ENCODE measurements around the gene MFAP5.

Gene MFAP5

DNA sequence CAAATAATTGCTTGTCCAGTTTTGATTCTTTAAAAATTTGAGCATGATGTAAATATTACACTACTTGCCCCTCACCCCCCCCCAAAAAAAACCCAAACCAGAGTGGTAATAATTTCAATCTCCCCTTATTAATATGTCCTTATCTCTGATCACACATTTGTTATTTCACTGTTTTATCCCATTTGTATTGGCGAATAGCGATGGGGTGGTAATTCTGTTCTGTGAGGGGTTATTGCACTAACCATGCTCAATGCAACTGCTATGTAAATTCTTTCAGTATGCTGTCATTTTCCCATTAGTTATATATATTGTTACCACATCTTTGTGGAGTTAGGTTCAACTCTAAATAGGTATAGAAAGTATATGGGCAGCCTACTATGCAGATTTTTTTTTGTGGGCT is 36.3 kb upstream of the MFAP5 start:
- TF ChIP-seq, protein P1, sequence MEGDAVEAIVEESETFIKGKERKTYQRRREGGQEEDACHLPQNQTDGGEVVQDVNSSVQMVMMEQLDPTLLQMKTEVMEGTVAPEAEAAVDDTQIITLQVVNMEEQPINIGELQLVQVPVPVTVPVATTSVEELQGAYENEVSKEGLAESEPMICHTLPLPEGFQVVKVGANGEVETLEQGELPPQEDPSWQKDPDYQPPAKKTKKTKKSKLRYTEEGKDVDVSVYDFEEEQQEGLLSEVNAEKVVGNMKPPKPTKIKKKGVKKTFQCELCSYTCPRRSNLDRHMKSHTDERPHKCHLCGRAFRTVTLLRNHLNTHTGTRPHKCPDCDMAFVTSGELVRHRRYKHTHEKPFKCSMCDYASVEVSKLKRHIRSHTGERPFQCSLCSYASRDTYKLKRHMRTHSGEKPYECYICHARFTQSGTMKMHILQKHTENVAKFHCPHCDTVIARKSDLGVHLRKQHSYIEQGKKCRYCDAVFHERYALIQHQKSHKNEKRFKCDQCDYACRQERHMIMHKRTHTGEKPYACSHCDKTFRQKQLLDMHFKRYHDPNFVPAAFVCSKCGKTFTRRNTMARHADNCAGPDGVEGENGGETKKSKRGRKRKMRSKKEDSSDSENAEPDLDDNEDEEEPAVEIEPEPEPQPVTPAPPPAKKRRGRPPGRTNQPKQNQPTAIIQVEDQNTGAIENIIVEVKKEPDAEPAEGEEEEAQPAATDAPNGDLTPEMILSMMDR (IDR thresholded peaks at IDR 0.05; ENCODE audit: unreplicated experiment in 3 of 3), result no peak
- H3K27ac Mint-ChIP-seq, result peak overlapping the region; percentile 43 to 80 (median 74)
- no peaks in the 10 kb centered on the region for H3K9me3 Mint-ChIP-seq
- H3K36me3 Mint-ChIP-seq (ENCODE audit: low read depth), result peaks cover 4% of the 10 kb centered on the region
- H3K4me1 Mint-ChIP-seq, result peaks cover 48% of the 10 kb centered on the region
- no peaks in the 10 kb centered on the region for H3K27me3 Mint-ChIP-seq (ENCODE audit: low read depth)
- H3K4me3 Mint-ChIP-seq, result peak overlapping the region; percentile 79 to 95 (median 92)

DNA sequence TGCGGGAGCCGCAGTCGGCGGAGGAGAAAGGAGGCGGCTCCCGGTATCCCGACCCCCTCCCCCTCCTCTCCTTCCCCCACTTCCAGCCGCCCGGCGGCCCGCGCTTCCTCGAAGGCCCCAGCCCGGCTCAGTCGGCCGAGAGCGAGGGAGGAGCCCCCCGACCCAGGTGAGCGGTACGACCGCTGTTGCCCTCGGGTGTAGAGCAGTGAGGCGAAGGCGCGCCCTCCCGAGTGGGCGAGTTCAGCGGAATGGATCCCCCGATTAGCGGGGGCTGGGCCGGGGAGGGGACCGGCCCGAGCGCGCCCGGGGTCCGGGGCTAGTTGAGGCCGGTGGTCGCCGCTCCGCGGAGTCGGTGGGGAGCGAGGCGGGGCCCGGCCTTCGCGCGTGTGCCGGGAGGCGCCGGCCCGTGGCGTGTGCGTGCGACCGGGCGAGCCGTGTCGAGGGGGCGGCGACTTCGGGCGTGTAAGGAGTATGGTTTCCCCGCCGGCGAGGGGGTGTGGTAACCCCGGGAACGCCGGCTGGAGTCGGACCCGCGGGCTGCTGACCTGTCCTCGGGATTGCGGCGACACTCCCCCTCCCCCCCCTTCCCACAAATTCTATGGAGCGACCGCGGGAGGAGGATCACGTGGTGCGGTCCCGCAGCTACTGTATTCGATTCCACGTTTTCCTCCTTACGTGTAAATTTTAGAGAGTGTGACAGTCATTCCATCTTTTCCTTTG is 35.7 kb upstream of the MFAP5 start:
- H3K36me3 Mint-ChIP-seq (ENCODE audit: low read depth), result peaks cover 4% of the 10 kb centered on the region
- peak overlapping the region; percentile 79 to 95 (median 92) for H3K4me3 Mint-ChIP-seq
- TF ChIP-seq, protein P1 (IDR thresholded peaks at IDR 0.05; ENCODE audit: unreplicated experiment in 3 of 3), result no peak
- peaks cover 48% of the 10 kb centered on the region for H3K4me1 Mint-ChIP-seq
- no peaks in the 10 kb centered on the region for H3K9me3 Mint-ChIP-seq
- H3K27me3 Mint-ChIP-seq (ENCODE audit: low read depth), result no peaks in the 10 kb centered on the region
- peak overlapping the region; percentile 84 to 96 (median 87) for H3K27ac Mint-ChIP-seq

DNA sequence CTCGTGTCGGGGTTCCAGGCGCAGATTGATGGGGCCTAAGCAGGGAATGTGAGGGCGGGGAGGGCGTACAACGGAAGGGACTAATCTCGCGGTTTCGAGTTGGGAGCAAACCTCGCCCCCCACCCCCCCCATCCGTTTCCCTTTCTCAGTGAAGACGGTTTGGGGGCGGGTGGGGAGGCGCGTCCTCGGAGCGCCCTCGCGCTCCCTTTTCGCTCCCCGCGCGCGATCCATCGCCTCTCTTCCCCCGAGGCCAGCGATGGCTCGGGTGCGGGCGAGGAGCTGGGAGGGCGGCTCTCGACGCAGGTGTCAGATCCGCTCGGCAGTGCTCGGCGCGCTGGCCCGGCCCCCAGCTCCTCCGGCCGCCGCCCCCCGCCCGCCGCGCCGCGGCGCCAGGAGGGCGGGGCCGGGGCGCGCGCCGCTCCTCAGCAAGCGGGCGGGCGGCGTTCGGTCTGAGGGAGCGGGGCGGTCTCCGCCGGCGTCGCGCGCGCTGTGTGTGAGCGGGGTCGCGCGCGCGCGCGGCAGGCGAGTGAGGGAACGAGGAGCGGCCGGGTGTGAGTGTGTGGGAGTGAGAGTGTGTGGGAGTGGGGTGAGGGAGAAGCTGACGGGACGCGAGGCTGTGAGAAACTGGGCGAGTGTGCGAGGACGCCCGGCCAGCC is 35.0 kb upstream of the MFAP5 start, which contains the start of gene RIMKLB:
Gene RIMKLB (plus strand): TSS at position 516 of the 656 bp plus-strand sequence. CDS start 15,876 bp downstream, outside the sequence.
- H3K9me3 Mint-ChIP-seq, result no peaks in the 10 kb centered on the region
- H3K36me3 Mint-ChIP-seq (ENCODE audit: low read depth), result peaks cover 4% of the 10 kb centered on the region
- H3K27ac Mint-ChIP-seq, result peak within 1 kb of the TSS; percentile 84 to 96 (median 87)
- peak within 1 kb of the TSS; percentile 79 to 95 (median 92) for H3K4me3 Mint-ChIP-seq
- no peaks in the 10 kb centered on the region for H3K27me3 Mint-ChIP-seq (ENCODE audit: low read depth)
- TF ChIP-seq, protein P1 (IDR thresholded peaks at IDR 0.05; ENCODE audit: unreplicated experiment in 3 of 3), result no peak
- peaks cover 53% of the 10 kb centered on the region for H3K4me1 Mint-ChIP-seq

DNA sequence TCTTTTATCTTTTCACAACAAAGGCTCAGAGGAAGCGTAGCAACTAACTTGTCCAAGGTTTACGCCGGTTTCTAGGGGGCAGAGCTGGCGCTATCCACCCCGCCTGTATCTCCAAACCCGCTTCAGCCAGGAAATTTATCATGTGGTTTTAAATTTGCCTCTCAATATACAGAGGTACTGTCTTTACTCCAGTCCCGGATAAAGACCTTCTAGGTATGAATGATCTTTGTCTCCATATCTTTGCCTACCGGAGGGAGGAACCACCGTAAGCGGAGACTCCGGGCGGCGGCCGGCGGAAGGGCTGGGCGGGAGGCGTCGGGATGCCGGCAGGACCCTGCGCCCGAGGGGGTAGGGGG is 34.5 kb upstream of the MFAP5 start:
- TF ChIP-seq, protein P1 (IDR thresholded peaks at IDR 0.05; ENCODE audit: unreplicated experiment in 3 of 3), result no peak
- Mint-ChIP-seq H3K27ac (peak overlapping the region; percentile 84 to 92 (median 87)), H3K27me3 (ENCODE audit: low read depth) (no peaks in the 10 kb centered on the region), H3K36me3 (ENCODE audit: low read depth) (peaks cover 4% of the 10 kb centered on the region), H3K4me1 (peaks cover 53% of the 10 kb centered on the region), H3K4me3 (peak overlapping the region; percentile 79 to 93 (median 90)), H3K9me3 (no peaks in the 10 kb centered on the region)

DNA sequence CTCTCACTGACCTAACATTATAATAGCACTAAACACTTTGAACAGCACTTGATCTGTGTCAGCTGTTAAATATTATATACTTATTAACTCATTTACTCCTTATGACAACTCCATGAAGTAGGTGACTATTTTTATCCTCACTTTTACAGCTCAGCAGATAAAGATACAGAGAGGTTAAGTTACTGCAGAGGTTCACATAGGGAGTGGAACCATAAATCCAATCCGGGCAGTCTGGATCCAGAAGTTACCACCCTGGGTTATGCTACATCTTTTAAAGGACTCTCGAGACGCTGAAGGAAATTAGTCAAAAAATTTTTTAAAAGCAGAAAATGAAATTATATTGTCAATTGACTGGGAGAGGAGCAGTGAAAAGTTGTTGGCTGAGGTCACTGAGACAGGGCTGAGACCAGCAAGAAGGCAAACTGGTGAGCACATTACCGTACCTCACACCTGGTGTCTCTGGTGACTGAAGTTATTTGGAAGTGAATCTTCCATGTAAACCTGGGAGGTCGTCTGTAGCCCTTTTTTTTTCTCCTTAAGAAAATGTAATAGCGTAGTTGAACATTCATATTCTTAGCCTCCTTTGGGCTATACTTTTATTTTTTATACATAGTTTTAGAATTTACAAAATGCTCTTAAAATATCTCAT is 33.9 kb upstream of the MFAP5 start:
- H3K4me3 Mint-ChIP-seq, result peak overlapping the region; percentile 79 to 93 (median 90)
- peaks cover 56% of the 10 kb centered on the region for H3K4me1 Mint-ChIP-seq
- no peaks in the 10 kb centered on the region for H3K27me3 Mint-ChIP-seq (ENCODE audit: low read depth)
- no peaks in the 10 kb centered on the region for H3K9me3 Mint-ChIP-seq
- TF ChIP-seq, protein P1 (IDR thresholded peaks at IDR 0.05; ENCODE audit: unreplicated experiment in 3 of 3), result no peak
- peak overlapping the region; percentile 84 to 92 (median 87) for H3K27ac Mint-ChIP-seq
- peaks cover 4% of the 10 kb centered on the region for H3K36me3 Mint-ChIP-seq (ENCODE audit: low read depth)

Data from nephron (organoid).